AG04450 (cell line): ENCODE data around the gene C1QTNF8. TPM values are rescaled to one million over a fixed set of nuclear protein-coding genes. Genes with fewer than 3 reads are reported as not detected.

Experiments
- CTCF ChIA-PET: fragments of 300-600, 350-600 bp; formaldehyde crosslinking; extraction: SDS; loops from one replicate; lab custom pipeline; 2022; ENCODE audit warnings: antibody characterized with exemption, inconsistent platforms; lab: Charles Lee
- POLR2A ChIA-PET: fragments of 350-600 bp; formaldehyde crosslinking; extraction: SDS; loops from one replicate; lab custom pipeline; 2021; ENCODE audit warnings: antibody characterized with exemption, inconsistent platforms; lab: Yijun Ruan, JAX
- DNase-seq: peaks from one replicate; pipeline ENCODE4 v3.0.0-alpha.2; 2011; ENCODE audit warnings: low read depth, low spot score
- H3K27ac ChIP-seq: one replicate; pipeline ENCODE4 v1.5.1; 2012; ENCODE audit warnings: low read depth, low read length, control low read depth
- H3K27me3 ChIP-seq: one replicate; pipeline ENCODE4 v1.6.0; 2012; ENCODE audit warnings: low read length; ENCODE audit not compliant: control insufficient read depth, insufficient read depth
- H3K4me3 ChIP-seq: 2 replicates; pipeline ENCODE4 v1.5.1; 2011; ENCODE audit warnings: mild to moderate bottlenecking, low read depth, low read length, control low read depth
- H3K9me3 ChIP-seq: 2 replicates; pipeline ENCODE4 v1.5.1; 2012; ENCODE audit warnings: low read length; ENCODE audit not compliant: control insufficient read depth, insufficient read depth
- polyA plus RNA-seq: library from polyadenylated mRNA; depleted of rRNA; stranded (reverse); fragments of >200 nt; gene quantifications from 2 replicates; pipeline ENCODE4 v1.2.3, GENCODE V29; 2011
- TF ChIP-seq, protein P1 (sequence below): IDR thresholded peaks from 2 replicates; pipeline ENCODE4 v1.5.1; 2011; ENCODE audit warnings: low read depth, low read length, control low read depth, inconsistent platforms

C1QTNF8 gene
- polyA plus RNA-seq, 1 experiment: not detected

GRCh38 chr16:1113889-1114526, 18.0 kb upstream of the C1QTNF8 start:
- CTCF ChIA-PET: no interaction called here
- H3K4me3 ChIP-seq: no peak overlapping the region
- no peaks in the 10 kb centered on the region; the same call in 1 of the 2 replicates for H3K9me3 ChIP-seq
- POLR2A ChIA-PET: no interaction called here
- H3K27me3 ChIP-seq: peaks cover 22% of the 10 kb centered on the region
- H3K27ac ChIP-seq: no peak overlapping the region
- TF ChIP-seq, protein P1, sequence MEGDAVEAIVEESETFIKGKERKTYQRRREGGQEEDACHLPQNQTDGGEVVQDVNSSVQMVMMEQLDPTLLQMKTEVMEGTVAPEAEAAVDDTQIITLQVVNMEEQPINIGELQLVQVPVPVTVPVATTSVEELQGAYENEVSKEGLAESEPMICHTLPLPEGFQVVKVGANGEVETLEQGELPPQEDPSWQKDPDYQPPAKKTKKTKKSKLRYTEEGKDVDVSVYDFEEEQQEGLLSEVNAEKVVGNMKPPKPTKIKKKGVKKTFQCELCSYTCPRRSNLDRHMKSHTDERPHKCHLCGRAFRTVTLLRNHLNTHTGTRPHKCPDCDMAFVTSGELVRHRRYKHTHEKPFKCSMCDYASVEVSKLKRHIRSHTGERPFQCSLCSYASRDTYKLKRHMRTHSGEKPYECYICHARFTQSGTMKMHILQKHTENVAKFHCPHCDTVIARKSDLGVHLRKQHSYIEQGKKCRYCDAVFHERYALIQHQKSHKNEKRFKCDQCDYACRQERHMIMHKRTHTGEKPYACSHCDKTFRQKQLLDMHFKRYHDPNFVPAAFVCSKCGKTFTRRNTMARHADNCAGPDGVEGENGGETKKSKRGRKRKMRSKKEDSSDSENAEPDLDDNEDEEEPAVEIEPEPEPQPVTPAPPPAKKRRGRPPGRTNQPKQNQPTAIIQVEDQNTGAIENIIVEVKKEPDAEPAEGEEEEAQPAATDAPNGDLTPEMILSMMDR: no peak
- DNase-seq: no peak

DNA sequence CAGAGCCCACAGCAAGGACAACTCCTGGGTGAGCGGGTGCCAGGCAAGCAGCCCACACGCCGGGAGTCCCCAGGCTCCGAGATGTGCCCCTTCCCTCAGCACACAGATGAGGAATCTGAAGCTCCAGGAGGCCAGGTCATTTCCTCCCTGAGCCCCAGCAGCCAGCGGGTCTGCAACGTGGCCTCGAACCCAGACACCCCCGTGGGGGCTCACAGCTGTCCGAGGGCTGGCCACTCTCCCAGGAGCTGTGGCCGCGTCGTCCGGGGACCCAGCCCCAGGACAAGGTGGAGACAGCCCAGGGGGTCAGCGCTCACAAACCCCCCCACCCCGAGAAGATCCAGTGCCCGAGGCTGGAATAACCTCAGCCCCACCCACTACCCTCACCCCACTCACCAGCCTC, 17.4 kb upstream of the C1QTNF8 start:
- peaks cover 27% of the 10 kb centered on the region for H3K27me3 ChIP-seq
- no peak for DNase-seq
- H3K9me3 ChIP-seq: no peaks in the 10 kb centered on the region; the same call in 1 of the 2 replicates
- no peak overlapping the region for H3K27ac ChIP-seq
- TF ChIP-seq, protein P1: no peak
- ChIA-PET CTCF (no interaction called here), POLR2A (no interaction called here)
- no peak overlapping the region for H3K4me3 ChIP-seq

DNA sequence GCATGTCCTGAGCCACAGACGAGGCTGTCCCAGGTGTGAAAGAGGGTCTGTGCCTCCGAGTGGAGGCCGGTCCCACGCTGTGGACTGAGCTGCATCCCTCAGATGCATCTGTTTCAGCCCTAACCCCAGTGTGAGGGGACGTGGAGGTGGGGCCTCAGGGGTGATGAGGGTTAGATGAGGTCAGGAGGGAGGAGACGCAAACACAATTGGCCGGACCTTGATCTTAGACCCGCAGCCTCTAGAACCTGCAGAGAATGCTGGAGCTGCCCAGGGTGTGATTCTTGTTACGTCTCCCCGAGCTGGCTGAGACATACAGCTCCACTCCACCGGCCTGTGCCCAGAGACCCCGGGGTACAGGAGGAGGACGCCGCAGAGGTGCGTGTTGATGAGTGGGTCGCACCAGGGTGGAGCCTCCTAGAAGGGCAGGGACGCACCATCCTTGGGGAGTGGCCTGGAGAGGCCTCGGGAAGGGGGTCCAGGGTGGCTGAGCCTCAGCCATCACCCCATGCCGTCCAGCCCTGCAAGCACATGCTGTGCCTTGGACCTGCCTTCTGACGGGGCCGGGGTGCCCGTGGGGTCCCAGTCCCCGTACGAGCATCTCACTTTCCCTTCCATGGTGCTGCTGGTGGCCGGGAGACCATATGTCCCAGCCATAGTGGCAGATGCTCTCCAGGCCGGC, 16.6 kb upstream of the C1QTNF8 start:
- Histone ChIP-seq H3K27ac (no peak overlapping the region), H3K9me3 (no peaks in the 10 kb centered on the region; the same call in 1 of the 2 replicates), H3K27me3 (peaks cover 34% of the 10 kb centered on the region), H3K4me3 (no peak overlapping the region)
- ChIA-PET POLR2A (no interaction called here), CTCF (no interaction called here)
- DNase-seq: no peak
- TF ChIP-seq, protein P1: no peak

GRCh38 chr16:1109648-1110047, 13.6 kb upstream of the C1QTNF8 start:
- no peak overlapping the region for H3K27ac ChIP-seq
- TF ChIP-seq, protein P1: no peak
- H3K27me3 ChIP-seq: peaks cover 34% of the 10 kb centered on the region
- POLR2A ChIA-PET: no interaction called here
- DNase-seq: no peak
- CTCF ChIA-PET: no interaction called here
- H3K4me3 ChIP-seq: no peak overlapping the region
- H3K9me3 ChIP-seq: no peaks in the 10 kb centered on the region; the same call in 1 of the 2 replicates
